SU-DHL-6 (cell line): Measurements from ENCODE around the gene SAE1.
A peak's percentile ranks its signal among the peaks of the same experiment; 100 is the strongest.

Experiments
- H2AFZ ChIP-seq: fragments of 200-600 bp; sonication (generic); 2 replicates; pipeline ENCODE4 v1.6.1; 2014; ENCODE audit warnings: low read depth, mild to moderate bottlenecking, moderate library complexity, mixed read lengths, antibody characterized with exemption, low read length; ENCODE audit not compliant: severe bottlenecking
- H3F3A ChIP-seq: fragments of 200-600 bp; shearing (Covaris generic); 2 replicates; pipeline ENCODE4 v1.6.0; 2016; ENCODE audit warnings: antibody characterized with exemption, mild to moderate bottlenecking; ENCODE audit not compliant: insufficient read depth
- H3K27ac ChIP-seq: fragments of 200-600 bp; sonication (generic); 2 replicates; pipeline ENCODE4 v1.5.1; 2016; ENCODE audit warnings: low read depth, mild to moderate bottlenecking, low read length, moderate library complexity, mixed read lengths
- H3K27me3 ChIP-seq: fragments of 200-600 bp; sonication (generic), shearing (Covaris generic); 2 replicates; pipeline ENCODE4 v1.6.0; 2014; ENCODE audit warnings: mild to moderate bottlenecking, low read length
- H3K36me3 ChIP-seq: fragments of 200-600 bp; sonication (generic); 2 replicates; pipeline ENCODE4 v1.6.1; 2014; ENCODE audit warnings: mild to moderate bottlenecking, low read length, mixed read lengths
- H3K4me2 ChIP-seq: fragments of 300-600, 200-600 bp; shearing (Covaris generic), sonication (generic); 2 replicates; pipeline ENCODE4 v1.6.0; 2014; ENCODE audit warnings: low read length, low read depth, mild to moderate bottlenecking; ENCODE audit not compliant: poor library complexity, severe bottlenecking
- H3K4me3 ChIP-seq: fragments of 200-600 bp; sonication (generic); 2 replicates; pipeline ENCODE4 v1.5.1; 2014; ENCODE audit warnings: antibody characterized with exemption, low read length, mild to moderate bottlenecking, mixed read lengths; ENCODE audit not compliant: insufficient read depth, poor library complexity, severe bottlenecking
- H3K79me2 ChIP-seq: fragments of 200-600 bp; sonication (generic); 2 replicates; pipeline ENCODE4 v1.6.1; 2014; ENCODE audit warnings: mild to moderate bottlenecking, low read length, moderate library complexity; ENCODE audit not compliant: insufficient read depth
- H3K9ac ChIP-seq: fragments of 200-600 bp; sonication (generic); 2 replicates; pipeline ENCODE4 v1.7.0; 2014; ENCODE audit warnings: mild to moderate bottlenecking, low read length
- H3K9me2 ChIP-seq: fragments of 200-600 bp; sonication (generic); replicated peaks from 2 replicates; pipeline ENCODE4 v1.6.1; 2014; ENCODE audit warnings: low read length; ENCODE audit not compliant: insufficient read depth
- H3K9me3 ChIP-seq: fragments of 200-600 bp; sonication (generic); 2 replicates; pipeline ENCODE4 v1.6.1; 2014; ENCODE audit warnings: low read length, mixed read lengths; ENCODE audit not compliant: insufficient read depth
- H4K20me1 ChIP-seq: fragments of 200-600 bp; sonication (generic); 2 replicates; pipeline ENCODE4 v1.6.1; 2014; ENCODE audit warnings: low read depth, mild to moderate bottlenecking, antibody characterized with exemption, low read length, moderate library complexity, mixed read lengths
- EZH2phosphoT487 ChIP-seq: fragments of 200-600 bp; sonication (generic), shearing (Covaris generic); conservative IDR thresholded peaks from 2 replicates; pipeline ENCODE4 v1.6.1; 2018; ENCODE audit warnings: mild to moderate bottlenecking, antibody characterized with exemption, low read length, moderate library complexity, mixed read lengths
- TF ChIP-seq, protein P1 (sequence below): fragments of 200-600 bp; sonication (generic); IDR thresholded peaks from one replicate; pipeline ENCODE4 v1.5.1; 2017; ENCODE audit warnings: antibody characterized with exemption, mild to moderate bottlenecking, low read length, moderate library complexity; ENCODE audit not compliant: insufficient read depth, poor library complexity, severe bottlenecking

Gene SAE1

DNA sequence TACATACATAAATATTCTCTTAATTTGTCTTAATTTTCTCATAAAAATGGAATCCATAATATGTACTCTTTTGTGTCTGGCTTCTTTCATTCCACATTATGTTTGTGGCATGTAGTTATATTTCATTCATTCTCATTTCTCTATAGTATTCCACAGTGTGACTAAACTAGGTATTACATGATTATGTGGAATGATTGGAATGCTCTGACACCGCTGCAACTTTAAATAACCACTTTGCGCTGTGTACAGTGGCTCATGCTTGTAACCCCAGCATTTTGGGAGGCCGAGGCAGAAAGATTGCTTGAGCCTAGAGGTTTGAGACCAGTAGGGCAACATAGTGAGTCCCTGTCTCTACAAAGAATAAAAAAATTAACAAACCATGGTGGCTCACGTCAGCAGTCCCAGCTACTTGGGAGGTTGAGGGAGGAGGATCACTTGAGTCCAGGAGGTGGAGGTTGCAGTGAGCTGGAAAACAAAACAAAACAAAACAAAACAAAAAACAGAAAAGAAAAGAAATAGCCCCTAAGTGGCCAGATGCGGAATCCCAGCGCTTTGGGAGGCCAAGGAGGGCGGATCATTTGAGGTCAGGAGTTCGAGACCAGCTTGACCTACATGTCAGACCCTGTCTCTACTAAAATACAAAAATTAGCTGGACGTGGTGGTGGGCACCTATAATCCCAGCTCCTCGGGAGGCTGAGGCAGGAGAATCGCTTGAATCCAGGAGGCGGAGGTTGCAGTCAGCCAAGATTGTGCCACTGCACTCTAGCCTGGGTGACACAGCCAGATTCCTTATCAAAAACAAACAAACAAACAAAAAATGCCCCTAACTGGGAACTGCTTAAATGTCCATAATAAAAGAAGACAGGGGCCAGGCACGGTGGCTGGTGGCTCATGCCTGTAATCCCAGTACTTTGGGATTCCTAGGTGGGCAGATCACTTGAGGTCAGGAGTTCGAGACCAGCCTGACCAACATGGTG, 8.0 kb upstream of the SAE1 start:
- no peaks in the 10 kb centered on the region for H3K27me3 ChIP-seq
- no peaks in the 10 kb centered on the region for H3K36me3 ChIP-seq
- H3K27ac ChIP-seq: no peak overlapping the region
- H3K9me2 ChIP-seq: no peaks in the 10 kb centered on the region
- no peak for TF ChIP-seq EZH2phosphoT487
- TF ChIP-seq, protein P1, sequence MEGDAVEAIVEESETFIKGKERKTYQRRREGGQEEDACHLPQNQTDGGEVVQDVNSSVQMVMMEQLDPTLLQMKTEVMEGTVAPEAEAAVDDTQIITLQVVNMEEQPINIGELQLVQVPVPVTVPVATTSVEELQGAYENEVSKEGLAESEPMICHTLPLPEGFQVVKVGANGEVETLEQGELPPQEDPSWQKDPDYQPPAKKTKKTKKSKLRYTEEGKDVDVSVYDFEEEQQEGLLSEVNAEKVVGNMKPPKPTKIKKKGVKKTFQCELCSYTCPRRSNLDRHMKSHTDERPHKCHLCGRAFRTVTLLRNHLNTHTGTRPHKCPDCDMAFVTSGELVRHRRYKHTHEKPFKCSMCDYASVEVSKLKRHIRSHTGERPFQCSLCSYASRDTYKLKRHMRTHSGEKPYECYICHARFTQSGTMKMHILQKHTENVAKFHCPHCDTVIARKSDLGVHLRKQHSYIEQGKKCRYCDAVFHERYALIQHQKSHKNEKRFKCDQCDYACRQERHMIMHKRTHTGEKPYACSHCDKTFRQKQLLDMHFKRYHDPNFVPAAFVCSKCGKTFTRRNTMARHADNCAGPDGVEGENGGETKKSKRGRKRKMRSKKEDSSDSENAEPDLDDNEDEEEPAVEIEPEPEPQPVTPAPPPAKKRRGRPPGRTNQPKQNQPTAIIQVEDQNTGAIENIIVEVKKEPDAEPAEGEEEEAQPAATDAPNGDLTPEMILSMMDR: no peak
- H3F3A ChIP-seq: no peaks in the 10 kb centered on the region
- H3K9me3 ChIP-seq: no peaks in the 10 kb centered on the region
- no peak overlapping the region for H3K4me2 ChIP-seq
- no peaks in the 10 kb centered on the region for H4K20me1 ChIP-seq
- no peak overlapping the region for H2AFZ ChIP-seq
- H3K79me2 ChIP-seq: no peaks in the 10 kb centered on the region
- no peak overlapping the region for H3K4me3 ChIP-seq
- no peak overlapping the region for H3K9ac ChIP-seq

DNA sequence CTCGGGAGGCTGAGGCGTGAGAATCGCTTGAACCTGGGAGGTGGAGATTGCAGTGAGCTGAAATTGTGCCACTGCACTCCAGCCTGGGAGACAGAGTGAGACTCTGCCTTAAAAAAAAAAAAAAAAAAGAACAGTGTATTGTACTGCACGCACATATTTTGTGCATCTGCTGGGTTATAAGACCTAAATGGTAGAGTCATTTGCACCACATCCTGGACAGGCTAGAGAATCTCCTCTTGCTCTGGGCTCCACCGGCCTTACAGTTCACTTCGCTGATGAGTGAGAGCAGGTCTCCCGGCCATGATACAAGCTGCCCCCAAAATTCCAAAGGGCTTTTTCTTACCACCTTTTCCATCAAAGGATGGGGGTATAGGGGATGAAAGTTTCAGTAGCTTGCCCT, 7.2 kb upstream of the SAE1 start:
- Histone ChIP-seq H3F3A (no peaks in the 10 kb centered on the region), H3K79me2 (no peaks in the 10 kb centered on the region), H4K20me1 (no peaks in the 10 kb centered on the region), H2AFZ (no peak overlapping the region), H3K27ac (no peak overlapping the region), H3K27me3 (no peaks in the 10 kb centered on the region), H3K9me3 (no peaks in the 10 kb centered on the region), H3K36me3 (no peaks in the 10 kb centered on the region), H3K4me2 (no peak overlapping the region), H3K4me3 (no peak overlapping the region), H3K9ac (no peak overlapping the region), H3K9me2 (no peaks in the 10 kb centered on the region)
- TF ChIP-seq, protein P1: no peak
- TF ChIP-seq EZH2phosphoT487: no peak

DNA sequence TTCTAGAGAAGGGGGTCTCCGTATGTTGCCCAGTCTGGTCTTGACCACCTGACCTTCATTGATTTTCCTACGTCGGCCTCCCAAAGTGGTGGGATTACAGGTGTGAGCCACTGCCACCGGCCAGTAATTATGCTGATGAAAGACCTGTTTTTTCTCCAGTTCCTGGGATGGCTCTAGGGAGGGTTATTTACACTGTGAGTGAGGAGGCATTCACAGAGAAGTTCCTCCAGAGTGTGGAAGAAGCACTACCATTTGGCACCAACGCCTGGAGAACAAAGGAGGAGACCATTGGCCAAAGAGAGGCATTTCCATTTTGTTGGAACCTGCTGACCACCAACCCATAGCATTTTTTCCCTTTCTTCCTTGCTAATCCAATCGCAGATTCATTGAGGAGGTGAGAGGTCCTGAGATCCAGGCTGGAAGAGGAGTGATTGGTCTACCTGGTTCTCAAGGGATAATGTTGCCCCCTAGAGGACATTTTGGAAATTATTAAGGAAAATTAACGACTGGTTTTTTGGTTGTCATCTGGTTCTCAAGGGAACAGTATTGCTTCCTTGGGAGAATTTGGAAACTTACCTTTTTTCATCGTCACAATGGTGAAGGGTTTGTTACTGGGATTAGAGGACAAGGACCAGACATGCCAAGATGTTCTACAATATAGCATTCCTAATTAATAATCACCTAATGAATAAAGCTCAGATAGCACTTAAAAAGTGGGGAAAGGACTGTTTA, 5.5 kb upstream of the SAE1 start:
- Histone ChIP-seq H4K20me1 (no peaks in the 10 kb centered on the region), H3K79me2 (no peaks in the 10 kb centered on the region), H3K9me3 (no peaks in the 10 kb centered on the region; the same call in 1 of the 2 replicates), H3K9ac (no peak overlapping the region), H3K4me3 (no peak overlapping the region), H3K36me3 (no peaks in the 10 kb centered on the region), H3K27ac (no peak overlapping the region), H3F3A (no peaks in the 10 kb centered on the region), H3K4me2 (no peak overlapping the region), H3K9me2 (no peaks in the 10 kb centered on the region), H3K27me3 (no peaks in the 10 kb centered on the region), H2AFZ (no peak overlapping the region)
- TF ChIP-seq, protein P1: peak; percentile 49
- no peak for TF ChIP-seq EZH2phosphoT487
